ENCODE measurements around the gene CFHR4.
"Not testable (repeated sequence)": the region's sequence is repeated elsewhere in the genome, so short reads cannot be mapped to it uniquely, and the experiment has no call there.

The CFHR4 gene

DNA sequence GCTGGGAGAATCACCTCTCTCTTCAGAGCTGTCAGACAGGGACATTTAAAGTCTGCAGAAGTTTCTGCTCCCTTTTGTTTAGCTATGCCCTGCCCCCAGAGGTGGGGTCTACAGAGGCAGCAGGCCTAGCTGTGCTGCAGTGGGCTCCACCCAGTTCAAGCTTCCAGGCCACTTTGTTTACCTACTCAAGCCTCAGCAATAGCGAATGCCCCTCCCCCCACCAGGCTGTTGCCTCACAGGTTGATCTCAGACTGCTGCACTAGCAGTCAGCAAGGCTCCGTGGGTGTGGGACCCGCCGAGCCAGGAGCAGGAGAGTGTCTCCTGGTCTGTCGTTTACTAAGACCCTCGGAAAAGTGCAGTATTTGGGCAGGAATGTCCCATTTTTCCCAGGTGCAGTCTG is 53.6 kb downstream of the CFHR4 start:
- not testable (repeated sequence) for DNase-seq (ENCODE audit: low read depth)

DNA sequence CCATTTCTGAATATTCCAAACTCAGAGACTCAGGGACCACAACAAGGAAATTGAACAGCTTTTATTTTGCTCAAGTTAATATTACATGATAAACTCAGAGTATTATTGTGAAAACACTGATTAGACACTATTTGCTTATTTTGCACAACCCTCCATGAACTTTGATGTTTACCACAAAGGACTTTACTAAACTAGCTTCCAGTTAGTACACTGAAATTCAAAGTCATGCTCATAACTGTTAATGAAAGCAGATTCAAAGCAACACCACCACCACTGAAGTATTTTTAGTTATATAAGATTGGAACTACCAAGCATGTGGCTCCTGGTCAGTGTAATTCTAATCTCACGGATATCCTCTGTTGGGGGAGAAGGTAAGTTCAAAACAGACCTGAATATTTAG is 55.7 kb downstream of the CFHR4 start, which contains the start of gene CFHR2:
CFHR2 (plus strand) TSS at position 171 of the 400 bp plus-strand sequence; CDS start at position 314, 143 bp downstream.
- DNase-seq (ENCODE audit: low read depth) = not testable (repeated sequence)

DNA sequence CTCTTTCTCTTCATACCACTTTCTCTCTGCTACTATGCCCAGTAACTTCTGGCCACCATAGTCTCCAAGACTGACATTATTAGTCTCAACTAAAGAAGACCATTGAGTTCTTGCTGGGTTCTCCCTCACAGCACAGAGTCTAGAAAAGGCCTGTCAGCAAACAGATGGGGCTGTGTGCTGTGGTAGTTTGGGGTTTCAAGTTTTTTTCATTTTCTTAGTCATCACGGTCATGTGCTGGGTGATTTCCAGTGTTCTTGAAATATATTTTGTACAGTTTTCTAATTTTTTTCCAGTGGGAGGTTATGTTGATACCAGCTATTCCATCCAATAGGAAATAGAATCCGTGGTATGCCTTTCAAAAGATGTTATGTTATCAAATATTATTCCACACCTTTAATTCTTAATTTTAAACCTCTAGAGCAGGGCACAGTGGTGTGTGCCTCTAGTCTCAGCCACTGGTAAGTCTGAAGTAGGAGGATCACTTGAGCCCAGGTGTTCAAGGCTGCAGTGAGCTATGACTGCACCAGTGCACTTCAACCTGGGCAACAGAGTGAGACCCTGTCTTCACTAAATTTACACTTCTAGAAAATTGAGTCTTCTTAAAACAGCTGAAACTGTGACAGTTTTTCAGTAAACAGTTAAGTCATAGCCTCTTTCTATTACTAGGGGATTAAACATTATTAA is 64.0 kb downstream of the CFHR4 start:
- peak; percentile 3 for DNase-seq (ENCODE audit: low read depth)

DNA sequence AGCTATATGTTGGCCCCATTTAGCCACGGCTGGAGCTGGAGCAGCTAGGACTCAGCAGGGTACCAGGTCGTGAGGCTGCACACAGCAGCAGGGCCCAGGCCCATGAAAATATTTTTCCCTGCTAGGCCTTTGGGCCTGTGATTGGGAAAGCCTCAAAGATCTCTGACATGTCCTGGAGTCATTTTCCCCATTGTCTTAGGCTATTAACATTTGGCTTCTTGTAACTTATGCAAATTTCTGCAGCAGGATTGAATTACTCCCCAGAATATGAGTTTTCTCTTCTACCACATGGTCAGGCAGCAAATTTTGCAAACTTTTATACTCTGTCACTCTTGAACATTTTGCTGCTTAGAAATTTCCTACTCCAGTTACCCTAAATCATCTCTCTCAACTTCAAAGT is 66.9 kb downstream of the CFHR4 start:
- DNase-seq (ENCODE audit: low read depth) = no peak

DNA sequence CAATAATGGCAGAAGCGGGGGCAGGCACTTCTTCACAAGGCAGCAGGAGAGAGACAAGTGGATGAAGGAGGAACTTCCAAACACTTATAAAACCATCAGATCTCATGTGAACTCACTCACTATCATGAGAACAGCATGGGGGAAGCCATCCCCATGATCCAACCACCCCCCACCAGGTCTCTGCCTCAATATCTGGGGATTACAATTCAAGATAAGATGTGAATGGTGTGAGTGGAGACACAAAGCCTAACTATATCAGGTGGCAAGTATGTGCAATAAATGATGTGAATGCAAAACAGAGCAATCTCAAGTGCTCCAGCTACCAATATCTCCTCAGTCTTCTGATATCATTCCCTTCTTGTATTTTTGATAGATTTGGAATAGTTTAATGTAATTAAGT is 68.1 kb downstream of the CFHR4 start:
- DNase-seq (ENCODE audit: low read depth) = no peak

DNA sequence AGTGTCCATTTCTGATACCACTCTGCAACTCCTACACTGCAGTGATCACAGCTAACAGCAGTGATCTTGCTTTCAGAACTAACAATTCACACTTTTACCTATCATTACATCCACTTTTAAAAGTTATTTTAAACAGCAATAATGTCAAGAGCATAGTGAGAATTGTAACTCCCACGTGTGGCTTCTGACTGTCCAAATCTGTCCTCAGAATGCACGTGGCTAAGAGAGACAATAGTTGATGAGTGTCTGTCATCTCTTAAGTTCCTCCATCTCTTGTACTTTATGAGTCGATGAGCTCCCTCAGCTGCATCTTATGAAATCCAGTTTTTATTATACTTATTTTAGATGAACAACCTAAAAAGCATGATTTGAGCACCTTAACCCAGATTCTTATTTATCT is 73.0 kb downstream of the CFHR4 start:
- DNase-seq (ENCODE audit: low read depth) = no peak
